DOHH2 (cell line): ENCODE results near the gene ZNRD2.

Source experiments
- CTCF ChIP-seq: fragments of 200-600 bp; sonication (generic); IDR thresholded peaks from one replicate; pipeline ENCODE4 v1.5.1; 2014; ENCODE audit warnings: antibody characterized with exemption, mild to moderate bottlenecking, low read depth, low read length; ENCODE audit not compliant: poor library complexity, severe bottlenecking
- EZH2phosphoT487 ChIP-seq: fragments of 200-600 bp; sonication (generic); IDR thresholded peaks from 2 replicates; pipeline ENCODE4 v1.6.1; 2017; ENCODE audit warnings: borderline replicate concordance, mild to moderate bottlenecking, antibody characterized with exemption, low read length, moderate library complexity, mixed read lengths

- no peak for TF ChIP-seq CTCF
- TF ChIP-seq EZH2phosphoT487 = no peak
Observed at GRCh38 chr11:65581928-65582327, 11.7 kb downstream of the ZNRD2 start.
